ENCODE measurements around the gene FZR1.

- TF ChIP-seq FOS (IDR thresholded peaks at IDR 0.05; ENCODE audit: low read depth, low read length) = no peak
- TF ChIP-seq CTCF (conservative IDR thresholded peaks at IDR 0.05; ENCODE audit: low read depth, low read length) = no peak
- TF ChIP-seq, protein P1, sequence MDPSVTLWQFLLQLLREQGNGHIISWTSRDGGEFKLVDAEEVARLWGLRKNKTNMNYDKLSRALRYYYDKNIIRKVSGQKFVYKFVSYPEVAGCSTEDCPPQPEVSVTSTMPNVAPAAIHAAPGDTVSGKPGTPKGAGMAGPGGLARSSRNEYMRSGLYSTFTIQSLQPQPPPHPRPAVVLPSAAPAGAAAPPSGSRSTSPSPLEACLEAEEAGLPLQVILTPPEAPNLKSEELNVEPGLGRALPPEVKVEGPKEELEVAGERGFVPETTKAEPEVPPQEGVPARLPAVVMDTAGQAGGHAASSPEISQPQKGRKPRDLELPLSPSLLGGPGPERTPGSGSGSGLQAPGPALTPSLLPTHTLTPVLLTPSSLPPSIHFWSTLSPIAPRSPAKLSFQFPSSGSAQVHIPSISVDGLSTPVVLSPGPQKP (IDR thresholded peaks at IDR 0.05; ENCODE audit: borderline replicate concordance, low read depth, low read length) = no peak
- no peak for TF ChIP-seq POLR2A (IDR thresholded peaks at IDR 0.05; ENCODE audit: low read depth, low read length)
- no peak for TF ChIP-seq MAFK (IDR thresholded peaks at IDR 0.05; ENCODE audit: low read depth, low read length)
- TF ChIP-seq, protein P2, sequence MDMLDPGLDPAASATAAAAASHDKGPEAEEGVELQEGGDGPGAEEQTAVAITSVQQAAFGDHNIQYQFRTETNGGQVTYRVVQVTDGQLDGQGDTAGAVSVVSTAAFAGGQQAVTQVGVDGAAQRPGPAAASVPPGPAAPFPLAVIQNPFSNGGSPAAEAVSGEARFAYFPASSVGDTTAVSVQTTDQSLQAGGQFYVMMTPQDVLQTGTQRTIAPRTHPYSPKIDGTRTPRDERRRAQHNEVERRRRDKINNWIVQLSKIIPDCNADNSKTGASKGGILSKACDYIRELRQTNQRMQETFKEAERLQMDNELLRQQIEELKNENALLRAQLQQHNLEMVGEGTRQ (IDR thresholded peaks at IDR 0.05; ENCODE audit: low read depth, low read length) = no peak
- no peak for TF ChIP-seq MAZ (IDR thresholded peaks at IDR 0.05; ENCODE audit: borderline replicate concordance, low read depth, low read length)
- TF ChIP-seq SMC3 (IDR thresholded peaks at IDR 0.05; ENCODE audit: low read depth, low read length) = no peak
- no peak for TF ChIP-seq MXI1 (IDR thresholded peaks at IDR 0.05; ENCODE audit: borderline replicate concordance, low read depth, low read length)
These were observed 17.4 kb downstream of the FZR1 start for GRCh38 chr19:3523361-3524077.

Measured in IMR-90 (cell line).